Liver (tissue), 9 donors: Measurements from ENCODE around the gene B3GAT1. TPM values are rescaled to one million over a fixed set of nuclear protein-coding genes. Genes with fewer than 3 reads are reported as not detected.

Experiments
- DNase-seq: peaks from one replicate; pipeline ENCODE4 v3.0.0-alpha.2; 2017; ENCODE audit warnings: low spot score
- H3K27ac ChIP-seq, 2 donors: one replicate each; pipeline ENCODE4 v1.7.0; 2013; ENCODE audit warnings: inconsistent platforms in 2 of 2, low read length in 2 of 2, control low read depth in 1 of 2, low read depth in 1 of 2, mild to moderate bottlenecking in 1 of 2
- H3K27me3 ChIP-seq, 4 donors: one replicate each; pipeline versions ENCODE4 v1.6.1 to v1.7.0; 2013; ENCODE audit warnings: low read length in 3 of 4, inconsistent platforms in 1 of 4, mild to moderate bottlenecking in 1 of 4, moderate library complexity in 1 of 4; ENCODE audit not compliant: control insufficient read depth in 4 of 4, insufficient read depth in 4 of 4
- H3K36me3 ChIP-seq, 4 donors: one replicate each; pipeline versions ENCODE4 v1.6.1 to v1.7.0; 2013; ENCODE audit warnings: low read length in 3 of 4, mild to moderate bottlenecking in 3 of 4, low read depth in 1 of 4, moderate library complexity in 1 of 4; ENCODE audit not compliant: control insufficient read depth in 4 of 4, insufficient read depth in 3 of 4
- H3K4me1 ChIP-seq, 4 donors: one replicate each; pipeline versions ENCODE4 v1.6.1 to v1.7.0; 2013; ENCODE audit warnings: low read length in 3 of 4, mild to moderate bottlenecking in 3 of 4, moderate library complexity in 1 of 4; ENCODE audit not compliant: control insufficient read depth in 4 of 4, insufficient read depth in 4 of 4
- H3K4me3 ChIP-seq, 3 donors: one replicate each; pipeline versions ENCODE4 v1.6.1 to v1.7.0; 2013; ENCODE audit warnings: low read length in 3 of 3, control low read depth in 1 of 3, low read depth in 1 of 3, mild to moderate bottlenecking in 1 of 3
- H3K9ac ChIP-seq, 2 donors: one replicate each; pipeline ENCODE4 v1.7.0; 2013; ENCODE audit warnings: low read length in 2 of 2, mild to moderate bottlenecking in 2 of 2, moderate library complexity in 2 of 2, control low read depth in 1 of 2, low read depth in 1 of 2
- H3K9me3 ChIP-seq, 4 donors: one replicate each; pipeline versions ENCODE4 v1.6.1 to v1.7.0; 2013; ENCODE audit warnings: low read length in 3 of 4; ENCODE audit not compliant: control insufficient read depth in 4 of 4
- CTCF ChIP-seq: fragments of 150-350 bp; IDR thresholded peaks from 2 replicates; pipeline ENCODE4 v1.5.1; 2017; ENCODE audit warnings: improper control_type of control experiment, low read depth, low read length; ENCODE audit not compliant: missing input control
- EGR1 ChIP-seq, 2 donors: IDR thresholded peaks; 2 replicates each; pipeline ENCODE4 v1.6.1; 2016 to 2018; ENCODE audit warnings: antibody characterized with exemption in 2 of 2, low read depth in 2 of 2
- FOXA1 ChIP-seq: IDR thresholded peaks from 2 replicates; pipeline ENCODE4 v1.6.1; 2016; ENCODE audit warnings: antibody characterized with exemption
- FOXA2 ChIP-seq: IDR thresholded peaks from 2 replicates; pipeline ENCODE4 v1.6.1; 2016; ENCODE audit warnings: antibody characterized with exemption
- GABPA ChIP-seq, 2 donors: IDR thresholded peaks in 1 of 2; conservative IDR thresholded peaks in 1 of 2; 2 replicates each; pipeline ENCODE4 v1.6.1; 2016; ENCODE audit warnings: antibody characterized with exemption in 2 of 2, mild to moderate bottlenecking in 1 of 2, moderate library complexity in 1 of 2
- HNF4A ChIP-seq, 2 donors: conservative IDR thresholded peaks; 2 replicates each; pipeline ENCODE4 v1.6.1; 2016; ENCODE audit warnings: antibody characterized with exemption in 2 of 2, mild to moderate bottlenecking in 2 of 2
- HNF4G ChIP-seq: IDR thresholded peaks from 2 replicates; pipeline ENCODE4 v1.6.1; 2016; ENCODE audit warnings: antibody characterized with exemption
- NR2F2 ChIP-seq: IDR thresholded peaks from 2 replicates; pipeline ENCODE4 v1.6.1; 2016; ENCODE audit warnings: antibody characterized with exemption
- RAD21 ChIP-seq, 2 donors: IDR thresholded peaks; 2 replicates each; pipeline ENCODE4 v1.6.1; 2016; ENCODE audit warnings: antibody characterized with exemption in 2 of 2, mild to moderate bottlenecking in 2 of 2
- REST ChIP-seq: IDR thresholded peaks from 2 replicates; pipeline ENCODE4 v1.6.1; 2016; ENCODE audit warnings: antibody characterized with exemption, mild to moderate bottlenecking
- RXRA ChIP-seq, 2 donors: IDR thresholded peaks; 2 replicates each; pipeline ENCODE4 v1.6.1; 2017 to 2018; ENCODE audit warnings: antibody characterized with exemption in 2 of 2, mild to moderate bottlenecking in 1 of 2
- SP1 ChIP-seq: IDR thresholded peaks from 2 replicates; pipeline ENCODE4 v1.6.1; 2018; ENCODE audit warnings: antibody characterized with exemption, mild to moderate bottlenecking
- YY1 ChIP-seq: IDR thresholded peaks from 2 replicates; pipeline ENCODE4 v1.6.1; 2016; ENCODE audit warnings: antibody characterized with exemption, mild to moderate bottlenecking
- WGBS: extraction: QIAGEN DNeasy Blood & Tissue Kit; methylation state at CpG from one replicate; pipeline ENCODE4 v1.1.7; 2013; 5-methylcytosine and 5-hydroxymethylcytosine counted together
- polyA plus RNA-seq, 2 donors: library from polyadenylated mRNA; stranded (reverse) in 1 of 2; unstranded in 1 of 2; fragments of 200-250 nt in 1 of 2; fragments of >200 nt in 1 of 2; fragmentation: Nextera tagmentation in 1 of 2; extraction: Ambion mirVana in 1 of 2; gene quantifications; one replicate each; pipeline versions ENCODE4 v1.2.1 to v1.2.3, GENCODE V29; 2013 to 2015
- total RNA-seq, 2 donors: library from RNA; depleted of rRNA; stranded (reverse); fragments of >200 nt; gene quantifications; one replicate each; pipeline ENCODE4 v1.2.3, GENCODE V29; 2014
- TF ChIP-seq, protein P1 (sequence below): IDR thresholded peaks from 2 replicates; pipeline ENCODE4 v1.6.1; 2016; ENCODE audit warnings: antibody characterized with exemption
- TF ChIP-seq, protein P2 (sequence below): IDR thresholded peaks from 2 replicates; pipeline ENCODE4 v1.6.1; 2016; ENCODE audit warnings: antibody characterized with exemption
- donor health status: healthy.
- donor health status: healthy.
- donor health status: healthy.
- donor health status: healthy.
- donor health status: healthy.

The B3GAT1 gene
- total and polyA plus RNA-seq, 4 donors, result 0.13 to 6.6 (median 0.25) TPM; not detected in 1

GRCh38 chr11:134385774-134386565, 26.1 kb downstream of the B3GAT1 start:
- WGBS, result 79% methylated on average over 20 of the region's 20 CpGs
- Histone ChIP-seq H3K4me1 (no peaks in the 10 kb centered on the region), H3K36me3 (peaks cover 0 to 2% (median 0%) of the 10 kb centered on the region in 4 donors), H3K9me3 (no peaks in the 10 kb centered on the region), H3K27me3 (no peaks in the 10 kb centered on the region), H3K27ac (no peak overlapping the region), H3K9ac (no peak overlapping the region), H3K4me3 (no peak overlapping the region)
- DNase-seq, result no peak
- TF ChIP-seq HNF4G (no peak), HNF4A (conservative IDR thresholded peaks at IDR 0.05) (no peak), REST (no peak), NR2F2 (no peak), RAD21 (IDR thresholded peaks at IDR 0.05) (no peak), FOXA1 (no peak), SP1 (no peak), GABPA (IDR thresholded peaks at IDR 0.05 in 1 of 2, conservative IDR thresholded peaks at IDR 0.05 in 1 of 2) (no peak), EGR1 (IDR thresholded peaks at IDR 0.05; ENCODE audit: low read depth in 2 of 2) (no peak), CTCF (no peak), RXRA (IDR thresholded peaks at IDR 0.05) (no peak), FOXA2 (no peak)
- TF ChIP-seq, protein P1, sequence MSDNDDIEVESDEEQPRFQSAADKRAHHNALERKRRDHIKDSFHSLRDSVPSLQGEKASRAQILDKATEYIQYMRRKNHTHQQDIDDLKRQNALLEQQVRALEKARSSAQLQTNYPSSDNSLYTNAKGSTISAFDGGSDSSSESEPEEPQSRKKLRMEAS, result no peak
- TF ChIP-seq, protein P2, sequence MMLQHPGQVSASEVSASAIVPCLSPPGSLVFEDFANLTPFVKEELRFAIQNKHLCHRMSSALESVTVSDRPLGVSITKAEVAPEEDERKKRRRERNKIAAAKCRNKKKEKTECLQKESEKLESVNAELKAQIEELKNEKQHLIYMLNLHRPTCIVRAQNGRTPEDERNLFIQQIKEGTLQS, result no peak

DNA sequence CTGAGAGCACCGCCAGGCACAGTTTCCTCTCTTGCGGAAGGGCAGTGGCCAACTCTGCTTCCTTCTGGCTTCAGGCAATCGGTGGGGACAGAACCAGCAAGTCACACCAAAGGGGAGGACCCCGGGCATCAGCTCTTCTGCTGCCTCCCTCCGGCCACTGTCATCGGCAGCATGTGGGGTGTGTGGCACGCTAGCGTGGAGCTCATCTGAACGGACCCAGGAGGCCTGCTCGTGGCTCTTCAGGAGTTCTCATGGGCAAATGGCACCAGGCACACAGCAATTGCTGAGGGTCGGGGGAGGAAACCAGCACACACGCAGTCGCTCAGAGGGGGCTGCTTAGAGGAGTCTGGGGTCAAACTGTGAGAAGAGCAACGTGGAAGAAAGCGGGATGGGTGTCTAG, 26.9 kb downstream of the B3GAT1 start:
- Histone ChIP-seq H3K4me3 (no peak overlapping the region), H3K27ac (no peak overlapping the region), H3K9ac (no peak overlapping the region), H3K4me1 (no peaks in the 10 kb centered on the region), H3K36me3 (peaks cover 0 to 2% (median 0%) of the 10 kb centered on the region in 4 donors), H3K27me3 (no peaks in the 10 kb centered on the region), H3K9me3 (no peaks in the 10 kb centered on the region)
- 94% methylated on average over 15 of the region's 15 CpGs for WGBS
- TF ChIP-seq FOXA1 (no peak), YY1 (no peak)
- no peak for DNase-seq
